Measurements from ENCODE around the gene C1orf216.

GRCh38 chr1:35718492-35719336, at the start of gene C1orf216:
- TF ChIP-seq POLR2AphosphoS5 (IDR thresholded peaks at IDR 0.05) (peak; percentile 34), POLR2A (IDR thresholded peaks at IDR 0.05) (peak; percentile 55), CTCF (IDR thresholded peaks at IDR 0.05) (peak in 1 of 4 experiments; percentile 9)
